PC-3 (cell line): ENCODE results near the gene ERCC8.

Source experiments
- EZH2 ChIP-seq: fragments of 300-600 bp; sonication (generic); IDR thresholded peaks from one replicate; pipeline ENCODE4 v1.6.1; 2017; ENCODE audit warnings: antibody characterized with exemption, mild to moderate bottlenecking, low read length; ENCODE audit not compliant: unreplicated experiment
- EZH2phosphoT487 ChIP-seq: fragments of 300-600 bp; sonication (generic); IDR thresholded peaks from 2 replicates; pipeline ENCODE4 v1.6.1; 2018; ENCODE audit warnings: mild to moderate bottlenecking, antibody characterized with exemption, low read length, borderline replicate concordance
- TF ChIP-seq, protein P1 (sequence below): fragments of 300-600 bp; sonication (generic); conservative IDR thresholded peaks from 2 replicates; pipeline ENCODE4 v1.5.1; 2017; ENCODE audit warnings: antibody characterized with exemption, low read depth, mild to moderate bottlenecking, low read length

GRCh38 chr5:60972231-60972630, 27.4 kb upstream of the ERCC8 start:
- TF ChIP-seq, protein P1, sequence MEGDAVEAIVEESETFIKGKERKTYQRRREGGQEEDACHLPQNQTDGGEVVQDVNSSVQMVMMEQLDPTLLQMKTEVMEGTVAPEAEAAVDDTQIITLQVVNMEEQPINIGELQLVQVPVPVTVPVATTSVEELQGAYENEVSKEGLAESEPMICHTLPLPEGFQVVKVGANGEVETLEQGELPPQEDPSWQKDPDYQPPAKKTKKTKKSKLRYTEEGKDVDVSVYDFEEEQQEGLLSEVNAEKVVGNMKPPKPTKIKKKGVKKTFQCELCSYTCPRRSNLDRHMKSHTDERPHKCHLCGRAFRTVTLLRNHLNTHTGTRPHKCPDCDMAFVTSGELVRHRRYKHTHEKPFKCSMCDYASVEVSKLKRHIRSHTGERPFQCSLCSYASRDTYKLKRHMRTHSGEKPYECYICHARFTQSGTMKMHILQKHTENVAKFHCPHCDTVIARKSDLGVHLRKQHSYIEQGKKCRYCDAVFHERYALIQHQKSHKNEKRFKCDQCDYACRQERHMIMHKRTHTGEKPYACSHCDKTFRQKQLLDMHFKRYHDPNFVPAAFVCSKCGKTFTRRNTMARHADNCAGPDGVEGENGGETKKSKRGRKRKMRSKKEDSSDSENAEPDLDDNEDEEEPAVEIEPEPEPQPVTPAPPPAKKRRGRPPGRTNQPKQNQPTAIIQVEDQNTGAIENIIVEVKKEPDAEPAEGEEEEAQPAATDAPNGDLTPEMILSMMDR = no peak
- TF ChIP-seq EZH2phosphoT487 (no peak), EZH2 (no peak)
